Esophagus muscularis mucosa (tissue), 4 donors: Measurements from ENCODE around the gene KAT2B. TPM values are rescaled to one million over a fixed set of nuclear protein-coding genes. Genes with fewer than 3 reads are reported as not detected.
"Not testable (repeated sequence)": the region's sequence is repeated elsewhere in the genome, so short reads cannot be mapped to it uniquely, and the experiment has no call there.

Source experiments
- DNase-seq: peaks from one replicate; pipeline ENCODE4 v3.0.0-alpha.2; 2017; ENCODE audit errors: extremely low spot score
- H3K27ac ChIP-seq, 4 donors: fragments of 200-600 bp; sonication (generic); replicated peaks in 1 of 4; 1 replicate in 3 of 4; 2 replicates in 1 of 4; pipeline ENCODE4 v1.5.1; 2016 to 2019; ENCODE audit warnings: mild to moderate bottlenecking in 1 of 4
- H3K27me3 ChIP-seq, 4 donors: fragments of 200-600 bp; sonication (generic); one replicate each; pipeline versions ENCODE4 v1.5.1 to v1.6.0; 2016 to 2019
- H3K36me3 ChIP-seq, 4 donors: fragments of 200-600 bp; sonication (generic); one replicate each; pipeline ENCODE4 v1.5.1; 2016 to 2019
- H3K4me1 ChIP-seq, 4 donors: fragments of 200-600 bp; sonication (generic); one replicate each; pipeline ENCODE4 v1.5.1; 2016 to 2019
- H3K4me3 ChIP-seq, 4 donors: fragments of 200-600 bp; sonication (generic); 1 replicate in 2 of 4; 2 replicates in 2 of 4; pipeline ENCODE4 v1.5.1; 2016 to 2019; ENCODE audit warnings: mild to moderate bottlenecking in 4 of 4, moderate library complexity in 1 of 4
- H3K9me3 ChIP-seq, 4 donors: fragments of 200-600 bp; sonication (generic); 1 replicate in 3 of 4; 2 replicates in 1 of 4; pipeline ENCODE4 v1.5.1; 2016 to 2019
- EP300 ChIP-seq: sonication (generic); formaldehyde crosslinking; IDR thresholded peaks from one replicate; pipeline ENCODE4 v1.6.1; 2017; ENCODE audit warnings: antibody characterized with exemption
- POLR2A ChIP-seq: fragments of 450-650 bp; IDR thresholded peaks from one replicate; pipeline ENCODE4 v1.6.1; 2017; ENCODE audit warnings: antibody characterized with exemption, moderate library complexity, mild to moderate bottlenecking, low read depth
- POLR2AphosphoS5 ChIP-seq, 2 donors: sonication (generic); formaldehyde crosslinking; IDR thresholded peaks; one replicate each; pipeline ENCODE4 v1.6.1; 2017; ENCODE audit warnings: antibody characterized with exemption in 2 of 2
- WGBS: methylation state at CpG from one replicate; pipeline ENCODE4 v1.1.5; 2018; 5-methylcytosine and 5-hydroxymethylcytosine counted together
- intact Hi-C: fragments of 100-400 bp; cut with DNase I; formaldehyde crosslinking; loops from one replicate; pipeline ENCODE4 v1.15.1; 2023
- total RNA-seq, 4 donors: library from RNA; depleted of rRNA; stranded (reverse); fragments of >200 nt; gene quantifications; one replicate each; pipeline versions ENCODE4 v1.1.0 to v1.2.1, GENCODE V29; 2016
- TF ChIP-seq, protein P1 (sequence below), 3 experiments: fragments of 200-600 bp in 2 of 3; fragments of 450-650 bp in 1 of 3; sonication (generic) in 2 of 3; IDR thresholded peaks; one replicate each; pipeline ENCODE4 v1.5.1; 2017 to 2019; ENCODE audit warnings: antibody characterized with exemption in 3 of 3, mild to moderate bottlenecking in 2 of 3, moderate library complexity in 1 of 3

Gene KAT2B
- total RNA-seq, 4 donors from 2014 or later, result 37.8 to 58.5 (median 49.5) TPM

- no peak for DNase-seq
- Histone ChIP-seq H3K36me3 (no peaks in the 10 kb centered on the region), H3K9me3 (no peaks in the 10 kb centered on the region), H3K4me3 (no peak overlapping the region), H3K27me3 (no peaks in the 10 kb centered on the region), H3K4me1 (peaks cover 19 to 24% (median 22%) of the 10 kb centered on the region in 4 donors), H3K27ac (peak overlapping the region; percentile 42 to 77 (median 72))
- 48% methylated on average over 2 of the region's 2 CpGs for WGBS
- TF ChIP-seq, protein P1, sequence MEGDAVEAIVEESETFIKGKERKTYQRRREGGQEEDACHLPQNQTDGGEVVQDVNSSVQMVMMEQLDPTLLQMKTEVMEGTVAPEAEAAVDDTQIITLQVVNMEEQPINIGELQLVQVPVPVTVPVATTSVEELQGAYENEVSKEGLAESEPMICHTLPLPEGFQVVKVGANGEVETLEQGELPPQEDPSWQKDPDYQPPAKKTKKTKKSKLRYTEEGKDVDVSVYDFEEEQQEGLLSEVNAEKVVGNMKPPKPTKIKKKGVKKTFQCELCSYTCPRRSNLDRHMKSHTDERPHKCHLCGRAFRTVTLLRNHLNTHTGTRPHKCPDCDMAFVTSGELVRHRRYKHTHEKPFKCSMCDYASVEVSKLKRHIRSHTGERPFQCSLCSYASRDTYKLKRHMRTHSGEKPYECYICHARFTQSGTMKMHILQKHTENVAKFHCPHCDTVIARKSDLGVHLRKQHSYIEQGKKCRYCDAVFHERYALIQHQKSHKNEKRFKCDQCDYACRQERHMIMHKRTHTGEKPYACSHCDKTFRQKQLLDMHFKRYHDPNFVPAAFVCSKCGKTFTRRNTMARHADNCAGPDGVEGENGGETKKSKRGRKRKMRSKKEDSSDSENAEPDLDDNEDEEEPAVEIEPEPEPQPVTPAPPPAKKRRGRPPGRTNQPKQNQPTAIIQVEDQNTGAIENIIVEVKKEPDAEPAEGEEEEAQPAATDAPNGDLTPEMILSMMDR (IDR thresholded peaks at IDR 0.05), result no peak
- intact Hi-C loops, result no loop called here
Measured at GRCh38 chr3:20022954-20023622, 17.2 kb upstream of the KAT2B start.

- intact Hi-C loops, result no loop called here
- WGBS, result 8% methylated on average over 2 of the region's 2 CpGs
- TF ChIP-seq POLR2A (no peak), EP300 (no peak), POLR2AphosphoS5 (IDR thresholded peaks at IDR 0.05) (peak; percentile 27 to 70)
- TF ChIP-seq, protein P1 (IDR thresholded peaks at IDR 0.05), result peak in 1 of 3 experiments; percentile 5
Measured at GRCh38 chr3:20023623-20024405, 16.4 kb upstream of the KAT2B start.

DNA sequence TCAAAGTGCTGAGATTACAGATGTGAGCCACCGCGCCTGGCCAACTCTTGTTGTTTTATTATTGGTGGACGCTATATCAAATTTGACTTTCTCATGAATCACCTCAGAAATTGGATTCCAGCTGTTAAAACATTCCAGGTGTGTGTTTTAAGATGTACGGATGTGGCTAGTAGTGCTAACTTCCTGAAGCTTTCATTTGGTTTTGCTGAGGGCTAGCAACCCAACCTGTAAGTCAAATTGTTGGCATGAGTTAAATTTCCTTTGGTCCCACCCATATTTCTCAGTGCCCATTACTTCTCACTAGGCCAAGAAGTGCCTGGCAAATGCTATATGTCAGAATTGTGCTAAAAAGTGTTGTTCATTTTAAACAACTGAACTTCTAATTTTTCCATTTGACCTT lies 13.1 kb upstream of the KAT2B start:
- intact Hi-C loops, result no loop called here
- H3K9me3 ChIP-seq, result no peaks in the 10 kb centered on the region
- DNase-seq, result no peak
- H3K27ac ChIP-seq, result no peak overlapping the region
- no peak overlapping the region for H3K4me3 ChIP-seq
- H3K4me1 ChIP-seq, result peaks cover 19 to 24% (median 22%) of the 10 kb centered on the region in 4 donors
- H3K27me3 ChIP-seq, result no peaks in the 10 kb centered on the region
- WGBS, result 71% methylated on average over 4 of the region's 4 CpGs
- no peaks in the 10 kb centered on the region for H3K36me3 ChIP-seq
- TF ChIP-seq, protein P1 (IDR thresholded peaks at IDR 0.05), result no peak
- TF ChIP-seq POLR2A, result no peak
- TF ChIP-seq EP300, result no peak
- TF ChIP-seq POLR2AphosphoS5 (IDR thresholded peaks at IDR 0.05), result no peak

More at GRCh38 chr3:20023623-20024405, 16.4 kb upstream of the KAT2B start:
- Histone ChIP-seq H3K9me3 (no peaks in the 10 kb centered on the region), H3K4me1 (peaks cover 19 to 24% (median 22%) of the 10 kb centered on the region in 4 donors), H3K27ac (peak overlapping the region; percentile 42 to 77 (median 72)), H3K27me3 (no peaks in the 10 kb centered on the region), H3K4me3 (no peak overlapping the region), H3K36me3 (no peaks in the 10 kb centered on the region)
- no peak for DNase-seq

DNA sequence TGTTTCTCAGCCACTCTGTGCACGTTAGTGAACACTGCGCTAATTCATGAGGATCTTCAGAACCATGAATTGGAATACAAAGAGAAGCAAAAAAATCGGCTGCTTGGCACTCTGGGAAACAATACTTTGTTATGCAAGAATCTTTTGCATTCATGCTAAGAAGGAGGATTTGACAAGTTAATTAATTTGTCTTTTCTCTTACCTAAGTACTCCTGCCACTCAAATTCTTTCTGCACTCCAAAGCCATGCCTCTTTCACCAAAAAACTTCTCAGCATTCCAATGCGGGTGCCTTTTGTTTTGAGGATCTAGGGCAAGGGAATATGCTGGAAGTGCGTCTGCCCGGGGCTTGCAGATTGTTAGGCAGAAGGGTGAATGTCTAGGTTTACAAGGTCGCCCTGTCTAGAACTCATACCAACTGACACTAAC lies 11.3 kb upstream of the KAT2B start:
- H3K36me3 ChIP-seq, result no peaks in the 10 kb centered on the region
- no peak for TF ChIP-seq EP300
- TF ChIP-seq, protein P1 (IDR thresholded peaks at IDR 0.05), result no peak
- TF ChIP-seq POLR2AphosphoS5 (IDR thresholded peaks at IDR 0.05), result no peak
- no peak for TF ChIP-seq POLR2A
- WGBS, result 90% methylated on average over 7 of the region's 7 CpGs
- DNase-seq, result no peak
- H3K27me3 ChIP-seq, result no peaks in the 10 kb centered on the region
- no peaks in the 10 kb centered on the region for H3K9me3 ChIP-seq
- intact Hi-C loops, result no loop called here
- H3K4me3 ChIP-seq, result no peak overlapping the region
- H3K27ac ChIP-seq, result no peak overlapping the region
- peaks cover 7 to 11% (median 9%) of the 10 kb centered on the region in 4 donors for H3K4me1 ChIP-seq

GRCh38 chr3:20031939-20032338 lies 8.3 kb upstream of the KAT2B start:
- H3K27ac ChIP-seq, H3K9me3 ChIP-seq, DNase-seq, H3K4me1 ChIP-seq, H3K4me3 ChIP-seq, intact Hi-C loops, H3K27me3 ChIP-seq, H3K36me3 ChIP-seq: not testable (repeated sequence)
- WGBS, result 96% methylated on average over 7 of the region's 7 CpGs
